Cardiac muscle cell (in vitro differentiated cells and primary cell): ENCODE data around the gene TOMM6. TPM values are rescaled to one million over a fixed set of nuclear protein-coding genes. Genes with fewer than 3 reads are reported as not detected.

ENCODE experiments used
- DNase-seq, 2 donors: peaks; one replicate each; pipeline versions ENCODE4 v3.0.0 to v3.0.0-alpha.2; 2010 to 2017; ENCODE audit warnings: low read depth in 1 of 2, low spot score in 1 of 2
- H3K27ac ChIP-seq: fragments of 200-600 bp; sonication (generic); 2 replicates; pipeline ENCODE4 v1.5.1; 2016
- H3K27me3 ChIP-seq: fragments of 200-600 bp; sonication (generic); 2 replicates; pipeline ENCODE4 v1.6.0; 2016; ENCODE audit warnings: control low read depth
- H3K36me3 ChIP-seq: fragments of 200-600 bp; sonication (generic); 2 replicates; pipeline ENCODE4 v1.5.1; 2016; ENCODE audit warnings: control low read depth
- H3K4me1 ChIP-seq: fragments of 200-600 bp; sonication (generic); 2 replicates; pipeline ENCODE4 v1.8.1; 2017; ENCODE audit warnings: low read depth, mild to moderate bottlenecking, mixed run types
- H3K4me3 ChIP-seq: fragments of 200-600 bp; sonication (generic); 2 replicates; pipeline ENCODE4 v1.5.1; 2016; ENCODE audit warnings: mild to moderate bottlenecking
- H3K9me3 ChIP-seq: fragments of 200-600 bp; sonication (generic); 2 replicates; pipeline ENCODE4 v1.5.1; 2017; ENCODE audit warnings: low read depth, mild to moderate bottlenecking, control low read depth
- CTCF ChIP-seq: IDR thresholded peaks from 2 replicates; pipeline ENCODE4 v1.5.1; 2012; ENCODE audit warnings: low read depth, mild to moderate bottlenecking, low read length
- polyA plus RNA-seq: library from polyadenylated mRNA; unstranded; fragments of >200 nt; fragmentation: Nextera tagmentation; extraction: Ambion mirVana; gene quantifications from 2 replicates; pipeline ENCODE4 v1.2.1, GENCODE V29; 2016
- total RNA-seq: library from RNA; depleted of rRNA; stranded (reverse); fragments of >200 nt; gene quantifications from 2 replicates; pipeline ENCODE4 v1.2.3, GENCODE V29; 2016

The TOMM6 gene
- total and polyA plus RNA-seq, 2 experiments from 2014 or later: 113 to 232 TPM

- Histone ChIP-seq H3K36me3 (peaks cover 11% of the 10 kb centered on the region), H3K27ac (peak overlapping the region; percentile 63), H3K27me3 (no peaks in the 10 kb centered on the region), H3K4me1 (peaks cover 23% of the 10 kb centered on the region), H3K4me3 (no peak overlapping the region), H3K9me3 (no peaks in the 10 kb centered on the region)
- no peak for TF ChIP-seq CTCF
- peak; percentile 36 to 87 for DNase-seq
Measured at GRCh38 chr6:41767112-41767833, 20.2 kb upstream of the TOMM6 start.

- DNase-seq: no peak
- Histone ChIP-seq H3K27ac (peak overlapping the region; percentile 10), H3K27me3 (no peaks in the 10 kb centered on the region), H3K4me1 (peaks cover 23% of the 10 kb centered on the region), H3K9me3 (no peaks in the 10 kb centered on the region), H3K36me3 (peaks cover 15% of the 10 kb centered on the region), H3K4me3 (no peak overlapping the region)
- TF ChIP-seq CTCF: no peak
Measured at GRCh38 chr6:41768545-41769308, 18.8 kb upstream of the TOMM6 start.

GRCh38 chr6:41769376-41769775 lies 18.1 kb upstream of the TOMM6 start:
- DNase-seq: no peak
- Histone ChIP-seq H3K9me3 (no peaks in the 10 kb centered on the region), H3K4me3 (no peak overlapping the region), H3K4me1 (peaks cover 23% of the 10 kb centered on the region), H3K36me3 (peaks cover 17% of the 10 kb centered on the region), H3K27me3 (no peaks in the 10 kb centered on the region), H3K27ac (peak overlapping the region; percentile 10)
- no peak for TF ChIP-seq CTCF

GRCh38 chr6:41770381-41771057 lies 17.0 kb upstream of the TOMM6 start:
- Histone ChIP-seq H3K27ac (no peak overlapping the region), H3K36me3 (peaks cover 28% of the 10 kb centered on the region), H3K4me3 (no peak overlapping the region), H3K9me3 (no peaks in the 10 kb centered on the region), H3K4me1 (peaks cover 23% of the 10 kb centered on the region), H3K27me3 (no peaks in the 10 kb centered on the region)
- no peak for DNase-seq
- TF ChIP-seq CTCF: no peak

- no peak overlapping the region for H3K27ac ChIP-seq
- H3K27me3 ChIP-seq: no peaks in the 10 kb centered on the region
- no peaks in the 10 kb centered on the region for H3K9me3 ChIP-seq
- no peak overlapping the region for H3K4me3 ChIP-seq
- H3K4me1 ChIP-seq: peaks cover 23% of the 10 kb centered on the region
- no peak for TF ChIP-seq CTCF
- no peak for DNase-seq
- peaks cover 28% of the 10 kb centered on the region for H3K36me3 ChIP-seq
Measured at GRCh38 chr6:41771058-41771983, 16.2 kb upstream of the TOMM6 start.
